Measurements from ENCODE around the gene OR10Z1.

GRCh38 chr1:158570480-158570879, 34.6 kb upstream of the OR10Z1 start, which contains the start of gene OR6P1:
- no peak for TF ChIP-seq FOXM1 (IDR thresholded peaks at IDR 0.05; ENCODE audit: borderline replicate concordance, low read depth)
- TF ChIP-seq CREB1 (IDR thresholded peaks at IDR 0.05; ENCODE audit: low read depth): no peak
- no peak for TF ChIP-seq ZBTB7A (IDR thresholded peaks at IDR 0.05; ENCODE audit: low read depth)
- no peak for TF ChIP-seq EP300 (IDR thresholded peaks at IDR 0.05; ENCODE audit: borderline replicate concordance)
- TF ChIP-seq, protein P1, sequence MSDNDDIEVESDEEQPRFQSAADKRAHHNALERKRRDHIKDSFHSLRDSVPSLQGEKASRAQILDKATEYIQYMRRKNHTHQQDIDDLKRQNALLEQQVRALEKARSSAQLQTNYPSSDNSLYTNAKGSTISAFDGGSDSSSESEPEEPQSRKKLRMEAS (IDR thresholded peaks at IDR 0.05): no peak
- TF ChIP-seq TAF1 (IDR thresholded peaks at IDR 0.05; ENCODE audit: low read depth): no peak
- no peak for TF ChIP-seq TEAD4 (IDR thresholded peaks at IDR 0.05)
- TF ChIP-seq, protein P2, sequence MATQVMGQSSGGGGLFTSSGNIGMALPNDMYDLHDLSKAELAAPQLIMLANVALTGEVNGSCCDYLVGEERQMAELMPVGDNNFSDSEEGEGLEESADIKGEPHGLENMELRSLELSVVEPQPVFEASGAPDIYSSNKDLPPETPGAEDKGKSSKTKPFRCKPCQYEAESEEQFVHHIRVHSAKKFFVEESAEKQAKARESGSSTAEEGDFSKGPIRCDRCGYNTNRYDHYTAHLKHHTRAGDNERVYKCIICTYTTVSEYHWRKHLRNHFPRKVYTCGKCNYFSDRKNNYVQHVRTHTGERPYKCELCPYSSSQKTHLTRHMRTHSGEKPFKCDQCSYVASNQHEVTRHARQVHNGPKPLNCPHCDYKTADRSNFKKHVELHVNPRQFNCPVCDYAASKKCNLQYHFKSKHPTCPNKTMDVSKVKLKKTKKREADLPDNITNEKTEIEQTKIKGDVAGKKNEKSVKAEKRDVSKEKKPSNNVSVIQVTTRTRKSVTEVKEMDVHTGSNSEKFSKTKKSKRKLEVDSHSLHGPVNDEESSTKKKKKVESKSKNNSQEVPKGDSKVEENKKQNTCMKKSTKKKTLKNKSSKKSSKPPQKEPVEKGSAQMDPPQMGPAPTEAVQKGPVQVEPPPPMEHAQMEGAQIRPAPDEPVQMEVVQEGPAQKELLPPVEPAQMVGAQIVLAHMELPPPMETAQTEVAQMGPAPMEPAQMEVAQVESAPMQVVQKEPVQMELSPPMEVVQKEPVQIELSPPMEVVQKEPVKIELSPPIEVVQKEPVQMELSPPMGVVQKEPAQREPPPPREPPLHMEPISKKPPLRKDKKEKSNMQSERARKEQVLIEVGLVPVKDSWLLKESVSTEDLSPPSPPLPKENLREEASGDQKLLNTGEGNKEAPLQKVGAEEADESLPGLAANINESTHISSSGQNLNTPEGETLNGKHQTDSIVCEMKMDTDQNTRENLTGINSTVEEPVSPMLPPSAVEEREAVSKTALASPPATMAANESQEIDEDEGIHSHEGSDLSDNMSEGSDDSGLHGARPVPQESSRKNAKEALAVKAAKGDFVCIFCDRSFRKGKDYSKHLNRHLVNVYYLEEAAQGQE (IDR thresholded peaks at IDR 0.05; ENCODE audit: low read depth): no peak
- no peak for TF ChIP-seq NFIC (IDR thresholded peaks at IDR 0.05)
- TF ChIP-seq CEBPB (IDR thresholded peaks at IDR 0.05): no peak
- TF ChIP-seq USF1 (IDR thresholded peaks at IDR 0.05): no peak
- TF ChIP-seq RAD21 (IDR thresholded peaks at IDR 0.05; ENCODE audit: low read depth): no peak
- TF ChIP-seq TCF12 (IDR thresholded peaks at IDR 0.05; ENCODE audit: low read depth): no peak
- TF ChIP-seq YY1 (IDR thresholded peaks at IDR 0.05; ENCODE audit: low read depth): no peak
